GM23248 (cell line): ENCODE data around the gene ARHGEF28.

ENCODE experiments used
- EZH2 ChIP-seq: fragments of 200-600 bp; sonication (generic); IDR thresholded peaks from 2 replicates; pipeline ENCODE4 v1.6.1; 2018; ENCODE audit warnings: antibody characterized with exemption, mild to moderate bottlenecking; ENCODE audit not compliant: insufficient read depth, poor library complexity, severe bottlenecking
- EZH2phosphoT487 ChIP-seq: fragments of 200-600 bp; sonication (generic); IDR thresholded peaks from 2 replicates; pipeline ENCODE4 v1.6.1; 2018; ENCODE audit warnings: antibody characterized with exemption, moderate library complexity, mild to moderate bottlenecking, low read depth; ENCODE audit not compliant: insufficient read depth

GRCh38 chr5:73615947-73616346 is 10.0 kb upstream of the ARHGEF28 start:
- TF ChIP-seq EZH2 (no peak), EZH2phosphoT487 (no peak)
